ENCODE data around the gene RAMACL. TPM values are rescaled to one million over a fixed set of nuclear protein-coding genes. Genes with fewer than 3 reads are reported as not detected.

RAMACL gene
- total RNA-seq, 1 donor from 2014 or later: 0.77 TPM

DNA sequence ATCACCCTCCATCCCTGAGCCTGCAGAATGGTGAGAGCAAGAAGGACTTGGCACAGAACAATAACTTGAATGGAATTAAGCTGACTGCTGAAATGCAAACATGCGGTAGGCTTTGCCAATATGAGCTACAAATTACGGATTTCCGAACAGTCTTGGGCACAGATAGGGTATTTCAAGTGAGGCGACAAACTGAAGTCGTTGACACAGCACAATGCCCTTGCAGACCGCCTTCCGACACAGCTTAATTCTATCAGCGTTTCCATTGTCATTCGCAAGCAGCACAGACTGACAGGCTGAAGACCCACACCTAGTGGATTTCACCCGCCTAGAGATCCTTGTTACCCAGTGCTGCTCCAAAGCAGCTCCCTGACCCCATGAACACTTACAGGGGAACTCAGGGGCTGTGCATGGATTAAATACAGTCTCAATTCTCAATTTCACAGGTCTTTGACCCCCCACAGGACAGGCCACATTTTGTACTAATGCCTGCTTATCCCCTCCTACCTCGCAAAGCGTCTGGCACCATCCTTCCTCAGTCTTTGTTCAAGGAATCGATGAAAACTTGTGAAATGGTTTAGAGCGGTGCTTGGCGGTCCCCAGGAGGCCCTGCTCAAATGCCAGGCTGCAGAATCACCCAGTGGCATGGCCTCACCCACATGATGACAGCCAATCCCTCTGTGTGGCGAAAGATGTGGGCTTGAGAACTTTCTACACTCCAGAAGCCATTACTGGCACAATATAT is 34.6 kb downstream of the RAMACL start:
- intact Hi-C loops (cut with micrococcal nuclease): no loop called here
- H3K27me3 ChIP-seq (ENCODE audit: low read depth): no peaks in the 10 kb centered on the region
- DNase-seq: no peak
- no peak overlapping the region for H3K4me3 ChIP-seq
- no peaks in the 10 kb centered on the region for H3K36me3 ChIP-seq
- TF ChIP-seq, protein P1, sequence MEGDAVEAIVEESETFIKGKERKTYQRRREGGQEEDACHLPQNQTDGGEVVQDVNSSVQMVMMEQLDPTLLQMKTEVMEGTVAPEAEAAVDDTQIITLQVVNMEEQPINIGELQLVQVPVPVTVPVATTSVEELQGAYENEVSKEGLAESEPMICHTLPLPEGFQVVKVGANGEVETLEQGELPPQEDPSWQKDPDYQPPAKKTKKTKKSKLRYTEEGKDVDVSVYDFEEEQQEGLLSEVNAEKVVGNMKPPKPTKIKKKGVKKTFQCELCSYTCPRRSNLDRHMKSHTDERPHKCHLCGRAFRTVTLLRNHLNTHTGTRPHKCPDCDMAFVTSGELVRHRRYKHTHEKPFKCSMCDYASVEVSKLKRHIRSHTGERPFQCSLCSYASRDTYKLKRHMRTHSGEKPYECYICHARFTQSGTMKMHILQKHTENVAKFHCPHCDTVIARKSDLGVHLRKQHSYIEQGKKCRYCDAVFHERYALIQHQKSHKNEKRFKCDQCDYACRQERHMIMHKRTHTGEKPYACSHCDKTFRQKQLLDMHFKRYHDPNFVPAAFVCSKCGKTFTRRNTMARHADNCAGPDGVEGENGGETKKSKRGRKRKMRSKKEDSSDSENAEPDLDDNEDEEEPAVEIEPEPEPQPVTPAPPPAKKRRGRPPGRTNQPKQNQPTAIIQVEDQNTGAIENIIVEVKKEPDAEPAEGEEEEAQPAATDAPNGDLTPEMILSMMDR (IDR thresholded peaks at IDR 0.05; ENCODE audit: borderline replicate concordance): no peak
- peaks cover 50% of the 10 kb centered on the region for H3K4me1 ChIP-seq
- H3K27ac ChIP-seq (replicated peaks): peak overlapping the region; percentile 90
- no peaks in the 10 kb centered on the region for H3K9me3 ChIP-seq (replicated peaks)

DNA sequence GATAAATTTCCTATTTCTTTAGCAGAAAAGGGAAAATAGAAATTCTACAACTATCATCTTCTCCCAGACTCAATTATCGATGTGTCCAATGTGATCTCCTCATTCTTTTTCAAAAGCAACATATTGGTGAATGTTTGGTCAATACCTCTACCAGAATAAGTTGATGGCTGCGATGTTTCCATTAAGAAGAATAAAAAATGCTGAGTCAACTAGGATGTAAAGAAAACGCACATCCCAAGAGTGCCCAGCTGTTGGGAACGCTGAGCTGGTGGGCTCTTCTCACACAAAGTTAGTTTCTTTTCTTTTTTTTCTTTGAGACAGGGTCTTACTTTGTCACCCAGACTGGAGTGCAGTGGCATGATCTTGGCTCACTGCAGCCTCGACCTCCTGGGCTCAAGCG is 39.8 kb downstream of the RAMACL start:
- peaks cover 10% of the 10 kb centered on the region for H3K4me1 ChIP-seq
- TF ChIP-seq, protein P1 (IDR thresholded peaks at IDR 0.05; ENCODE audit: borderline replicate concordance): no peak
- DNase-seq: no peak
- H3K9me3 ChIP-seq (replicated peaks): no peaks in the 10 kb centered on the region
- H3K27ac ChIP-seq (replicated peaks): no peak overlapping the region
- intact Hi-C loops (cut with micrococcal nuclease): no loop called here
- no peak overlapping the region for H3K4me3 ChIP-seq
- no peaks in the 10 kb centered on the region for H3K36me3 ChIP-seq
- no peaks in the 10 kb centered on the region for H3K27me3 ChIP-seq (ENCODE audit: low read depth)

DNA sequence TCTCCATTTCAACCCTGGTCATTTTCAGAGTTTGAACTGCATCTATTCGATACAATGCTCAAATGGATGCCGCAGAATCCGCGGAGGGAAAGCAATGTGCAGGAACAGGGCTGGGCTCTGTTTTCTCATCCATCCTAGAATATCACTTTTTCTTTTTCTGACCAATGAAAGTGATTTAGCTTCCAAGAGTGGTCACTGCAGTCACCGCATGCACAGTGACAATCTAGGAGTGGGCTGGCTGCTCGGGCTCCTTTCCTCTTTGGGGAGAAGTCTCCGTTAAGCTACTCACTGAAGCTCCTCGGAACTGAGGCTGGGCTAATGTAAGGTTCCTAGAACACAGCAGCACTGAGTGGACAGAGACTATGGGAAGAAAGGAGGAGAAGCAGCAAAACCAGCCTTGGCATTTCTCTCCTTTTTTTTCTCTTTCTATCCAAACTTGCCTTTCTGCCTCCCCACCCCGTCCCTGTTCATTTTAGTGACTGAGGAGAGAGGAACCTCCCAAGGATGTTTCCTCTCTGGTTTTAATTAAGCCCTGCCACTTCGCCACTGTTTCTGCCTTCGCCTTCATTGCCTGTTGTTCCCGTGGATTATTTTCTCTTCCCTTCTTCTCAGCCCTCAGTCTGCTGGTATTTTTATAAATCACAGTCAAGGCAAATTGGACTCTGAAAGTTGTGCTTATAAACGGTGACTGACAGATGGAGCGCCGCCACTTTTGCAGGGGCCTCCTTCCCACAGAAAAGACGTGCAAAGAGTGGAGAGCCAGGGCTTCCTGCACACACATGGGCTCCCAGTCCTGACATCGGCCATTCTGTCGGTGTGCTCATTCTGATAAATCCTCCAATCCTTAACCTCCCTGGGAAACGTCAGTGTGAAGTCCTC is 41.1 kb downstream of the RAMACL start:
- H3K9me3 ChIP-seq (replicated peaks): no peaks in the 10 kb centered on the region
- no peak for DNase-seq
- no peak overlapping the region for H3K27ac ChIP-seq (replicated peaks)
- H3K27me3 ChIP-seq (ENCODE audit: low read depth): no peaks in the 10 kb centered on the region
- H3K4me3 ChIP-seq: no peak overlapping the region
- H3K36me3 ChIP-seq: no peaks in the 10 kb centered on the region
- intact Hi-C loops (cut with micrococcal nuclease): no loop called here
- TF ChIP-seq, protein P1 (IDR thresholded peaks at IDR 0.05; ENCODE audit: borderline replicate concordance): no peak
- H3K4me1 ChIP-seq: peaks cover 16% of the 10 kb centered on the region

DNA sequence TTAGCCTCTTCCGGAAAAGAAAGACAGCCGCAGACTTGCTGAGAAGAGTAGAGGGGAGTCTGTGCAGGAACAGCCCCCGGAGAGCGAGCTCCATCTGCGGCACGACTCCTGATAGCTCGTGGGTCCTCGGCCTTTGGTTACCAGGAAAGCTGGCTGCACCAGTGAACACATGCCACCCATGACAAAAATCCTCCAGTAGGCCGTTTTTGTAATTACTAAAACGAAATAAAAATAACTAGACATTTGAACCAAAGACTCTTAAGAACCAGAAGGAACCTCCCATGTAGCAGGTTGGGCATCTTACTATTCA is 42.2 kb downstream of the RAMACL start:
- H3K27ac ChIP-seq (replicated peaks): no peak overlapping the region
- H3K27me3 ChIP-seq (ENCODE audit: low read depth): no peaks in the 10 kb centered on the region
- peaks cover 27% of the 10 kb centered on the region for H3K4me1 ChIP-seq
- intact Hi-C loops (cut with micrococcal nuclease): no loop called here
- no peak for DNase-seq
- H3K4me3 ChIP-seq: no peak overlapping the region
- TF ChIP-seq, protein P1 (IDR thresholded peaks at IDR 0.05; ENCODE audit: borderline replicate concordance): no peak
- no peaks in the 10 kb centered on the region for H3K9me3 ChIP-seq (replicated peaks)
- no peaks in the 10 kb centered on the region for H3K36me3 ChIP-seq

DNA sequence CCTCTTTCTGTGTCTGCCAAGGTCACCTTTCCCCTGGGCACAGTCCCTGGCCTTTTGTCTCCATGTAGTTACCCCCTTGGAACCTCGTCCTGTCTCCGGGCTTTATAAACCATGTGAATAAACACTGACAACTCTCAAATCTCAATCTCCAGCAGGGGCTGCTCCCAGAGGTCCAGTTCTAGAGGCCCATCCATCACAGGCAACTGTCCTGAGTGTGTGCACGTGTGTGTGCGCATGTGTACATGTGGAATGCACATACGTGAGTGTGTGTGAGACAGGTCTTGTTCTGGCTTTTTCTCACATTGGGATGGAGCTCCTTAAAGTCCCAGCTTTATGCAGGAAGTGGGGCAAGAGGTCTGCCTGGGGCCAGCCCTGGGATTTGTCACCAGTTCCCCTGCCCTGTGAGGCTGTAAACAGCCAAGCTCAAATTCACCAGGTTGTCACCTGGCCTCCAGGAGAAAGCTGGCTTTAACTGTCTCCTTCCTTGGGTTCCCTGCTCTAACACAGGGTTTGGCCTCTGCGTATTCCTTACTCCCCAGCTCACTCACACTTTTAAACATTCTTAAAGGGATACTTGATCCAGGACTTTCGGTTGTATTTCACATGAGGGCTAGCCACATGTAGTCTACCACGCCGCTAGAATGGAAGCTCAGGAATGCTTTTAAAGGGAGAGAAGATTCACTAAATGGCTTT is 42.7 kb downstream of the RAMACL start:
- Histone ChIP-seq H3K36me3 (no peaks in the 10 kb centered on the region), H3K4me1 (peaks cover 29% of the 10 kb centered on the region), H3K27ac (replicated peaks) (no peak overlapping the region), H3K27me3 (ENCODE audit: low read depth) (no peaks in the 10 kb centered on the region), H3K4me3 (no peak overlapping the region), H3K9me3 (replicated peaks) (no peaks in the 10 kb centered on the region)
- TF ChIP-seq, protein P1 (IDR thresholded peaks at IDR 0.05; ENCODE audit: borderline replicate concordance): no peak
- intact Hi-C loops (cut with micrococcal nuclease): no loop called here
- DNase-seq: no peak
